H7 (cell line): ENCODE data around the gene USP37. TPM values are rescaled to one million over a fixed set of nuclear protein-coding genes. Genes with fewer than 3 reads are reported as not detected.

Source experiments
- DNase-seq: peaks from one replicate; pipeline ENCODE4 v3.0.0; 2012
- H3K27me3 ChIP-seq: 2 replicates; pipeline ENCODE4 v1.6.0; 2011; ENCODE audit warnings: mild to moderate bottlenecking, low read length; ENCODE audit not compliant: control insufficient read depth, insufficient read depth
- H3K36me3 ChIP-seq: replicated peaks from 2 replicates; pipeline ENCODE4 v1.5.1; 2011; ENCODE audit warnings: low read length; ENCODE audit not compliant: control insufficient read depth, insufficient read depth
- H3K4me3 ChIP-seq: 2 replicates; pipeline ENCODE4 v1.5.1; 2011; ENCODE audit warnings: low read depth, mild to moderate bottlenecking, control low read depth, low read length, moderate library complexity; ENCODE audit not compliant: insufficient read depth
- total RNA-seq: library from RNA; depleted of rRNA; stranded (reverse); fragments of >200 nt; shearing (Covaris generic); gene quantifications from 2 replicates; pipeline ENCODE4 v1.2.3, GENCODE V29; 2014

The USP37 gene
- total RNA-seq, 1 experiment from 2014 or later = 12.4 TPM

- Histone ChIP-seq H3K36me3 (peaks cover 5% of the 10 kb centered on the region), H3K27me3 (no peaks in the 10 kb centered on the region), H3K4me3 (no peak overlapping the region)
- no peak for DNase-seq
Observed at GRCh38 chr2:218471982-218472381, 96.2 kb downstream of the USP37 start.

GRCh38 chr2:218471036-218471435, 97.1 kb downstream of the USP37 start:
- no peak overlapping the region for H3K4me3 ChIP-seq
- peaks cover 3% of the 10 kb centered on the region for H3K36me3 ChIP-seq
- no peak for DNase-seq
- no peaks in the 10 kb centered on the region for H3K27me3 ChIP-seq

- H3K27me3 ChIP-seq = no peaks in the 10 kb centered on the region
- H3K4me3 ChIP-seq = no peak overlapping the region
- no peak for DNase-seq
- peaks cover 3% of the 10 kb centered on the region for H3K36me3 ChIP-seq
Observed at GRCh38 chr2:218470448-218470847, 97.7 kb downstream of the USP37 start.

GRCh38 chr2:218465987-218466633, 102.0 kb downstream of the USP37 start:
- peaks cover 6% of the 10 kb centered on the region for H3K36me3 ChIP-seq

GRCh38 chr2:218458598-218458997, 109.6 kb downstream of the USP37 start:
- no peak for DNase-seq
- no peaks in the 10 kb centered on the region for H3K27me3 ChIP-seq
- peaks cover 17% of the 10 kb centered on the region for H3K36me3 ChIP-seq
- H3K4me3 ChIP-seq = no peak overlapping the region

More at GRCh38 chr2:218465987-218466633, 102.0 kb downstream of the USP37 start:
- no peak for DNase-seq
- Histone ChIP-seq H3K4me3 (no peak overlapping the region), H3K27me3 (no peaks in the 10 kb centered on the region)

- Histone ChIP-seq H3K4me3 (no peak overlapping the region), H3K36me3 (peaks cover 15% of the 10 kb centered on the region), H3K27me3 (no peaks in the 10 kb centered on the region)
- DNase-seq = no peak
Observed at GRCh38 chr2:218456849-218457248, 111.3 kb downstream of the USP37 start.

GRCh38 chr2:218452079-218452478, 116.1 kb downstream of the USP37 start:
- DNase-seq = no peak
- Histone ChIP-seq H3K27me3 (no peaks in the 10 kb centered on the region), H3K4me3 (no peak overlapping the region), H3K36me3 (peaks cover 13% of the 10 kb centered on the region)

- Histone ChIP-seq H3K27me3 (no peaks in the 10 kb centered on the region), H3K4me3 (no peak overlapping the region), H3K36me3 (peaks cover 2% of the 10 kb centered on the region)
- DNase-seq = no peak
Observed at GRCh38 chr2:218448934-218449333, 119.2 kb downstream of the USP37 start.

- DNase-seq = no peak
- no peaks in the 10 kb centered on the region for H3K27me3 ChIP-seq
- H3K36me3 ChIP-seq = peaks cover 2% of the 10 kb centered on the region
- no peak overlapping the region for H3K4me3 ChIP-seq
Observed at GRCh38 chr2:218447072-218447471, 121.1 kb downstream of the USP37 start.

GRCh38 chr2:218446547-218446946, 121.6 kb downstream of the USP37 start:
- no peaks in the 10 kb centered on the region for H3K27me3 ChIP-seq
- H3K36me3 ChIP-seq = peaks cover 2% of the 10 kb centered on the region
- H3K4me3 ChIP-seq = no peak overlapping the region
- no peak for DNase-seq

GRCh38 chr2:218445602-218446001, 122.5 kb downstream of the USP37 start:
- H3K4me3 ChIP-seq = no peak overlapping the region

GRCh38 chr2:218444692-218445357, 123.3 kb downstream of the USP37 start:
- no peak overlapping the region for H3K4me3 ChIP-seq
- H3K36me3 ChIP-seq = peaks cover 2% of the 10 kb centered on the region
- H3K27me3 ChIP-seq = no peaks in the 10 kb centered on the region
- no peak for DNase-seq

More at GRCh38 chr2:218445602-218446001, 122.5 kb downstream of the USP37 start:
- no peak for DNase-seq
- peaks cover 2% of the 10 kb centered on the region for H3K36me3 ChIP-seq
- no peaks in the 10 kb centered on the region for H3K27me3 ChIP-seq

GRCh38 chr2:218438596-218438995, 129.6 kb downstream of the USP37 start:
- Histone ChIP-seq H3K36me3 (no peaks in the 10 kb centered on the region), H3K4me3 (no peak overlapping the region), H3K27me3 (no peaks in the 10 kb centered on the region; the same call in 1 of the 2 replicates)
- peak; percentile 22 for DNase-seq

- H3K36me3 ChIP-seq = no peaks in the 10 kb centered on the region
- no peak overlapping the region for H3K4me3 ChIP-seq
- DNase-seq = peak; percentile 22
- H3K27me3 ChIP-seq = no peaks in the 10 kb centered on the region; the same call in 1 of the 2 replicates
Observed at GRCh38 chr2:218437969-218438368, 130.2 kb downstream of the USP37 start.

GRCh38 chr2:218436992-218437391, 131.2 kb downstream of the USP37 start:
- no peaks in the 10 kb centered on the region; the same call in 1 of the 2 replicates for H3K27me3 ChIP-seq
- no peaks in the 10 kb centered on the region for H3K36me3 ChIP-seq
- no peak for DNase-seq
- no peak overlapping the region for H3K4me3 ChIP-seq
